Glutamatergic neuron (in vitro differentiated cells): ENCODE data around the gene SLC52A1. TPM values are rescaled to one million over a fixed set of nuclear protein-coding genes. Genes with fewer than 3 reads are reported as not detected.

Source experiments
- DNase-seq: peaks from one replicate; pipeline ENCODE4 v3.0.0; 2022
- H3K27ac Mint-ChIP-seq: one replicate; pipeline ENCODE4 v1.8.0; 2020; ENCODE audit warnings: mild to moderate bottlenecking, mixed read lengths, inconsistent platforms; ENCODE audit not compliant: unreplicated experiment
- H3K27me3 Mint-ChIP-seq: one replicate; pipeline ENCODE4 v1.8.0; 2020; ENCODE audit warnings: mild to moderate bottlenecking, moderate library complexity, mixed read lengths, inconsistent platforms; ENCODE audit not compliant: unreplicated experiment
- H3K36me3 Mint-ChIP-seq: one replicate; pipeline ENCODE4 v1.8.0; 2020; ENCODE audit warnings: mild to moderate bottlenecking, mixed read lengths, inconsistent platforms; ENCODE audit not compliant: unreplicated experiment
- H3K4me1 Mint-ChIP-seq: one replicate; pipeline ENCODE4 v1.8.0; 2020; ENCODE audit warnings: mild to moderate bottlenecking, low read depth, mixed read lengths, inconsistent platforms; ENCODE audit not compliant: unreplicated experiment
- H3K4me3 Mint-ChIP-seq: one replicate; pipeline ENCODE4 v1.8.0; 2020; ENCODE audit warnings: mild to moderate bottlenecking, mixed read lengths, inconsistent platforms; ENCODE audit not compliant: unreplicated experiment
- H3K9me3 Mint-ChIP-seq: one replicate; pipeline ENCODE4 v1.8.0; 2020; ENCODE audit warnings: mild to moderate bottlenecking, moderate library complexity, mixed read lengths, inconsistent platforms; ENCODE audit not compliant: unreplicated experiment
- CTCF ChIP-seq: fragments of 200-600 bp; sonication (generic); IDR thresholded peaks from one replicate; pipeline ENCODE4 v1.5.0; 2021; ENCODE audit not compliant: partially characterized antibody, unreplicated experiment
- total RNA-seq: library from RNA; stranded (reverse); fragmentation: NEBNext Ultra II Directional; extraction: Animal tissue kit (Norgen Biotek cat#: 25700); gene quantifications from one replicate; pipeline ENCODE4 v1.2.1, GENCODE V29; 2021; ENCODE audit not compliant: unreplicated experiment

Gene SLC52A1
- total RNA-seq, 1 donor from 2014 or later, result not detected

- Mint-ChIP-seq H3K27me3 (peaks cover 2% of the 10 kb centered on the region), H3K36me3 (no peaks in the 10 kb centered on the region), H3K4me3 (no peak overlapping the region), H3K9me3 (peaks cover 3% of the 10 kb centered on the region), H3K4me1 (no peaks in the 10 kb centered on the region), H3K27ac (no peak overlapping the region)
- DNase-seq, result no peak
- TF ChIP-seq CTCF, result no peak
Observed at GRCh38 chr17:5049314-5049841, 14.2 kb upstream of the SLC52A1 start.

GRCh38 chr17:5047446-5047845 lies 12.2 kb upstream of the SLC52A1 start:
- Mint-ChIP-seq H3K27ac (no peak overlapping the region), H3K4me1 (no peaks in the 10 kb centered on the region), H3K4me3 (no peak overlapping the region), H3K27me3 (no peaks in the 10 kb centered on the region), H3K36me3 (no peaks in the 10 kb centered on the region), H3K9me3 (peaks cover 1% of the 10 kb centered on the region)
- DNase-seq, result no peak
- TF ChIP-seq CTCF, result no peak

GRCh38 chr17:5045496-5045895 lies 10.3 kb upstream of the SLC52A1 start:
- Mint-ChIP-seq H3K27ac (no peak overlapping the region), H3K27me3 (no peaks in the 10 kb centered on the region)

GRCh38 chr17:5044630-5045029 lies 9.4 kb upstream of the SLC52A1 start:
- DNase-seq, result no peak
- Mint-ChIP-seq H3K27me3 (no peaks in the 10 kb centered on the region), H3K27ac (no peak overlapping the region), H3K4me3 (no peak overlapping the region), H3K4me1 (no peaks in the 10 kb centered on the region), H3K36me3 (peaks cover 4% of the 10 kb centered on the region), H3K9me3 (peaks cover 1% of the 10 kb centered on the region)
- no peak for TF ChIP-seq CTCF

More at GRCh38 chr17:5045496-5045895, 10.3 kb upstream of the SLC52A1 start:
- no peak for DNase-seq
- Mint-ChIP-seq H3K4me3 (no peak overlapping the region), H3K36me3 (no peaks in the 10 kb centered on the region), H3K4me1 (no peaks in the 10 kb centered on the region), H3K9me3 (peaks cover 1% of the 10 kb centered on the region)
- no peak for TF ChIP-seq CTCF

- H3K36me3 Mint-ChIP-seq, result peaks cover 6% of the 10 kb centered on the region
- H3K27ac Mint-ChIP-seq, result no peak overlapping the region
- no peaks in the 10 kb centered on the region for H3K27me3 Mint-ChIP-seq
- TF ChIP-seq CTCF, result no peak
- no peak overlapping the region for H3K4me3 Mint-ChIP-seq
- H3K4me1 Mint-ChIP-seq, result no peaks in the 10 kb centered on the region
- DNase-seq, result no peak
- peaks cover 1% of the 10 kb centered on the region for H3K9me3 Mint-ChIP-seq
Observed at GRCh38 chr17:5043524-5043923, 8.3 kb upstream of the SLC52A1 start.
